ENCODE measurements around the gene MYADM.

DNA sequence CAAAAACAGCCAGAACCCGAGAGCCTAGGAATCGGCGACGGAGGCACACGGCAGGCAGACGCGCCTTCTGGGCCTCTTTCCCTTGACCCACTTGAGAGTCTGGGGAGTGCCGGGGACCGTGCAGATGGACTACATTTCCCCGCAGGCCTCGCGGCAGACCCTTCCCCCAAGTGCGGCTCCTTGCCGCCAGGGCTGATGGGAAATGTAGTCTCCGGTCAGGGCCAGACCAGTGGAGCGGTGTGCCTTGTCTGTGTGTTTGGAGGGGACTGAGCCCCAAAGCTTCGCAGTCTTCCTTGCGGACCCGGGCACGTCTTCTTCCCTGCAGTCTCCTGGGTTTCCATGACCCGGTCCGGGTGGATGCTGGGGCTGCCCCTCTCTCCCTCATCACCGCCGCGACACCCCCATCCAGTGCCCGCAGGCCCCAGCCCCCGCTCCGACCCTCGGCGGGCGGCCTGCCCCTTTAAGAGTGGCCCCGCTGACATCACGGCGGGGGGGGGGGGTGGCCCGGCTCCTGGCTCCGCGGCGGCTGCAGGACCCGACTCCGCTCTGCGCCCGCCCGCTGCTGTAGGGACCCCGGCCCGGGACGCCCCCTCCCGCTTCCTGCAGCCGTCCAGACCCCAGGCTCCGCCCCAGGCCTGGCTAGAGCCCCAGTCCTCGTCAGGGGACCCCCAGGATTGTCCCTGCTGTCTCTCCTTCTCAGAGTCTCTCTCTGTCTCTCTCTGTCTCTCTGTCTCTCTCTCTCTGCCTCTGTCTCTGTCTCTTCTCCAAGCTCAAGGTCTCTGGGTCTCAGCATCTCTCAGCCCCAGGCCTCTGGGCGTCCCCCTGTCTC, 40.6 kb downstream of the MYADM start:
- TF ChIP-seq POLR2AphosphoS5 (IDR thresholded peaks at IDR 0.05) = no peak
- TF ChIP-seq, protein P1, sequence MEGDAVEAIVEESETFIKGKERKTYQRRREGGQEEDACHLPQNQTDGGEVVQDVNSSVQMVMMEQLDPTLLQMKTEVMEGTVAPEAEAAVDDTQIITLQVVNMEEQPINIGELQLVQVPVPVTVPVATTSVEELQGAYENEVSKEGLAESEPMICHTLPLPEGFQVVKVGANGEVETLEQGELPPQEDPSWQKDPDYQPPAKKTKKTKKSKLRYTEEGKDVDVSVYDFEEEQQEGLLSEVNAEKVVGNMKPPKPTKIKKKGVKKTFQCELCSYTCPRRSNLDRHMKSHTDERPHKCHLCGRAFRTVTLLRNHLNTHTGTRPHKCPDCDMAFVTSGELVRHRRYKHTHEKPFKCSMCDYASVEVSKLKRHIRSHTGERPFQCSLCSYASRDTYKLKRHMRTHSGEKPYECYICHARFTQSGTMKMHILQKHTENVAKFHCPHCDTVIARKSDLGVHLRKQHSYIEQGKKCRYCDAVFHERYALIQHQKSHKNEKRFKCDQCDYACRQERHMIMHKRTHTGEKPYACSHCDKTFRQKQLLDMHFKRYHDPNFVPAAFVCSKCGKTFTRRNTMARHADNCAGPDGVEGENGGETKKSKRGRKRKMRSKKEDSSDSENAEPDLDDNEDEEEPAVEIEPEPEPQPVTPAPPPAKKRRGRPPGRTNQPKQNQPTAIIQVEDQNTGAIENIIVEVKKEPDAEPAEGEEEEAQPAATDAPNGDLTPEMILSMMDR (IDR thresholded peaks at IDR 0.05) = no peak

All from breast epithelium (tissue), 3 donors.